SK-N-SH (cell line): ENCODE measurements around the gene FOXI2.

ENCODE experiments used
- CTCF ChIP-seq: fragments of 200-600 bp; sonication (generic); IDR thresholded peaks from 2 replicates; pipeline ENCODE4 v1.6.1; 2017; ENCODE audit warnings: antibody characterized with exemption, mild to moderate bottlenecking, moderate library complexity
- EP300 ChIP-seq, 2 experiments: IDR thresholded peaks; 2 replicates each; pipeline versions ENCODE4 v1.4.0 to v1.6.1; 2012; ENCODE audit warnings: borderline replicate concordance in 1 of 2, low read depth in 1 of 2, low read length in 1 of 2
- FOXJ3 ChIP-seq: sonication (generic); formaldehyde crosslinking; IDR thresholded peaks from 2 replicates; pipeline ENCODE4 v1.5.1; 2020; ENCODE audit warnings: mild to moderate bottlenecking, missing genetic modification reagents
- MXI1 ChIP-seq: IDR thresholded peaks from 2 replicates; pipeline ENCODE4 v1.6.1; 2012; ENCODE audit warnings: mild to moderate bottlenecking, low read depth, low read length, improper control_type of control experiment
- NRF1 ChIP-seq: IDR thresholded peaks from 2 replicates; pipeline ENCODE4 v1.6.1; 2012; ENCODE audit warnings: low read depth, mild to moderate bottlenecking, low read length
- TEAD4 ChIP-seq: IDR thresholded peaks from 2 replicates; pipeline ENCODE4 v1.4.0; 2012; ENCODE audit warnings: mild to moderate bottlenecking, borderline replicate concordance; ENCODE audit not compliant: insufficient read depth
- USF1 ChIP-seq: IDR thresholded peaks from 2 replicates; pipeline ENCODE4 v1.4.0; 2012; ENCODE audit warnings: low read depth, borderline replicate concordance

- TF ChIP-seq MXI1 (no peak), USF1 (no peak), CTCF (no peak), NRF1 (no peak), FOXJ3 (CRISPR knock-in tag) (no peak), TEAD4 (no peak), EP300 (IDR thresholded peaks at IDR 0.05; ENCODE audit: borderline replicate concordance in 1 of 2, low read depth in 1 of 2, low read length in 1 of 2) (no peak)
Observed at GRCh38 chr10:127736915-127737562, at the start of gene FOXI2.
